Measurements from ENCODE around the gene RNF150. TPM values are rescaled to one million over a fixed set of nuclear protein-coding genes. Genes with fewer than 3 reads are reported as not detected.

Gene RNF150
- polyA plus RNA-seq, 1 donor from 2014 or later: 15.3 TPM

- Histone ChIP-seq H3K9me2 (ENCODE audit: insufficient read depth, low read length) (no peaks in the 10 kb centered on the region), H2AFZ (ENCODE audit: low read depth, low read length) (no peak overlapping the region), H3K9me3 (ENCODE audit: low read length) (no peaks in the 10 kb centered on the region), H3K36me3 (ENCODE audit: insufficient read depth, low read length) (no peaks in the 10 kb centered on the region), H3K27ac (ENCODE audit: low read length) (no peak overlapping the region), H3K27me3 (ENCODE audit: insufficient read depth, low read depth, low read length) (no peaks in the 10 kb centered on the region), H3F3A (ENCODE audit: insufficient read depth, low read length, poor library complexity, severe bottlenecking) (no peaks in the 10 kb centered on the region), H4K20me1 (ENCODE audit: insufficient read depth) (no peaks in the 10 kb centered on the region), H3K9ac (ENCODE audit: low read length) (no peak overlapping the region), H3K79me2 (replicated peaks; ENCODE audit: insufficient read depth, low read length) (no peaks in the 10 kb centered on the region), H3K4me3 (ENCODE audit: low read length) (no peak overlapping the region), H3K4me2 (ENCODE audit: low read length) (no peak overlapping the region)
- no peak for TF ChIP-seq CTCF (IDR thresholded peaks at IDR 0.05; ENCODE audit: poor library complexity, severe bottlenecking)
- TF ChIP-seq MXI1 (conservative IDR thresholded peaks at IDR 0.05; ENCODE audit: poor library complexity, severe bottlenecking): no peak
- TF ChIP-seq SMC3 (conservative IDR thresholded peaks at IDR 0.05; ENCODE audit: poor library complexity): no peak
- TF ChIP-seq EZH2 (IDR thresholded peaks at IDR 0.05; ENCODE audit: borderline replicate concordance, insufficient read depth, low read length, poor library complexity, severe bottlenecking): no peak
- no peak for TF ChIP-seq REST (IDR thresholded peaks at IDR 0.05; ENCODE audit: borderline replicate concordance)
- TF ChIP-seq EP300 (conservative IDR thresholded peaks at IDR 0.05; ENCODE audit: poor library complexity, severe bottlenecking): no peak
- TF ChIP-seq POLR2AphosphoS5 (IDR thresholded peaks at IDR 0.05): no peak
- no peak for TF ChIP-seq RAD21 (conservative IDR thresholded peaks at IDR 0.05)
- TF ChIP-seq TAF1 (IDR thresholded peaks at IDR 0.05; ENCODE audit: low read depth): no peak
Observed at GRCh38 chr4:140903522-140904475, 229.5 kb downstream of the RNF150 start.

GRCh38 chr4:140901736-140902336 is 231.4 kb downstream of the RNF150 start:
- Histone ChIP-seq H3K27ac (ENCODE audit: low read length) (no peak overlapping the region), H3K9ac (ENCODE audit: low read length) (no peak overlapping the region), H3K4me2 (ENCODE audit: low read length) (no peak overlapping the region), H3F3A (ENCODE audit: insufficient read depth, low read length, poor library complexity, severe bottlenecking) (no peaks in the 10 kb centered on the region), H3K4me3 (ENCODE audit: low read length) (no peak overlapping the region), H2AFZ (ENCODE audit: low read depth, low read length) (no peak overlapping the region), H3K9me3 (ENCODE audit: low read length) (no peaks in the 10 kb centered on the region), H3K36me3 (ENCODE audit: insufficient read depth, low read length) (no peaks in the 10 kb centered on the region), H3K27me3 (ENCODE audit: insufficient read depth, low read depth, low read length) (no peaks in the 10 kb centered on the region), H4K20me1 (ENCODE audit: insufficient read depth) (no peaks in the 10 kb centered on the region), H3K79me2 (replicated peaks; ENCODE audit: insufficient read depth, low read length) (no peaks in the 10 kb centered on the region), H3K9me2 (ENCODE audit: insufficient read depth, low read length) (no peaks in the 10 kb centered on the region)
- TF ChIP-seq MXI1 (conservative IDR thresholded peaks at IDR 0.05; ENCODE audit: poor library complexity, severe bottlenecking): no peak
- no peak for TF ChIP-seq REST (IDR thresholded peaks at IDR 0.05; ENCODE audit: borderline replicate concordance)
- no peak for TF ChIP-seq EP300 (conservative IDR thresholded peaks at IDR 0.05; ENCODE audit: poor library complexity, severe bottlenecking)
- TF ChIP-seq RAD21 (conservative IDR thresholded peaks at IDR 0.05): no peak
- no peak for TF ChIP-seq POLR2AphosphoS5 (IDR thresholded peaks at IDR 0.05)
- no peak for TF ChIP-seq EZH2 (IDR thresholded peaks at IDR 0.05; ENCODE audit: borderline replicate concordance, insufficient read depth, low read length, poor library complexity, severe bottlenecking)
- no peak for TF ChIP-seq CTCF (IDR thresholded peaks at IDR 0.05; ENCODE audit: poor library complexity, severe bottlenecking)

All from neural cell (in vitro differentiated cells).